ENCODE data around the gene ARHGEF12.

ARHGEF12 gene

GRCh38 chr11:120536091-120536796, 200.0 kb downstream of the ARHGEF12 start:
- DNase-seq (ENCODE audit: low read depth in 1 of 2, low spot score in 1 of 2), result no peak

GRCh38 chr11:120536797-120537169, 200.6 kb downstream of the ARHGEF12 start:
- no peak for DNase-seq (ENCODE audit: low read depth in 1 of 2, low spot score in 1 of 2)

GRCh38 chr11:120537996-120538395, 201.8 kb downstream of the ARHGEF12 start:
- no peak for DNase-seq (ENCODE audit: low read depth in 1 of 2, low spot score in 1 of 2)

GRCh38 chr11:120538707-120539106, 202.5 kb downstream of the ARHGEF12 start:
- no peak for DNase-seq (ENCODE audit: low read depth in 1 of 2, low spot score in 1 of 2)

All from activated T-helper 1 cell treated with anti-CD3 and anti-CD28 coated beads, Interleukin-2, amount 50 U/mL, for 16 hours (primary cell).